Fibroblast of gingiva (primary cell): ENCODE data around the gene PFN3.

ENCODE experiments used
- DNase-seq: peaks from one replicate; pipeline ENCODE4 v3.0.0-alpha.2; 2011; ENCODE audit warnings: low read depth

Gene PFN3

DNA sequence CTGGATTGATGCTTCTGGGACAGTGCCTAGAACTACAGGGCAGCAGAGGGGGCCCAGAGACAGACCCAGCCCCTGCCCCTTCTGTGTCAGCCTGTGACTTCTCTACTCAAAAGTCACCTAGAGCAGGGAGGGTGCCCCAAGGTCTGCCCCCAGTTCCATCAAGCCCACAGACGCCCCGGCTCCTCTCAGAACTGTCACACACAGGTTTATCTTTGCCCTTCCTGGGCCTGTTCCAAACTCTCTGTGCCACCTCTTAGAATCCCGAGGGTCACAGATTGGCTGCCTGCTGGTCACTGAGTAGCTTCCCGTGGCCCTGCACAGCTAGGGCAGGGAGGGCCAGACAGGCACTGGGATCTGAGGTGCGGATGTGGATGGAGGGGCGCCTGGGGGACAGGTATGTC, 41.0 kb downstream of the PFN3 start:
- no peak for DNase-seq

DNA sequence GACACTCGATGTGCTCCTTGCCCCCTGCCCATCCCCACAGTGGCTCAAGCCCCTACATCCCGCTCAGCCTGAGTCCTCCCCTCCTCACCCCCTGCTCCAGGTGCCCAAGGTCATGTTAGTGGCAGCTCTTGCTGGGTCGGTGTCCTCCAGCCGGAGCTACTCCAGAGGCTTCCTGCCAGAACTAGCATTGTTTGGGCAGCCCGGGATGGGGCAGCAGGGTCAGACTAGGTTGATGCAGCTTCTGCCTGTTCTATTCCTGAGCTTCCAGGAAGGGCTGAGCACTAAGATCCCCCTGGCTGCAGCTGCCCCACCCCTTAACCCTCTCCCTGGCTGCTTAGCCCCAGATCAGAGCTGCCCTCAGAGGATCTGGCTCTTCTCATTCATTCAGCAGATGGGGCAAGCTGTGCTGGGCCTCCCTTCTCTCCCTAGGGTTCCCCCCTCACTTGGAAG, 42.1 kb downstream of the PFN3 start:
- DNase-seq = no peak

DNA sequence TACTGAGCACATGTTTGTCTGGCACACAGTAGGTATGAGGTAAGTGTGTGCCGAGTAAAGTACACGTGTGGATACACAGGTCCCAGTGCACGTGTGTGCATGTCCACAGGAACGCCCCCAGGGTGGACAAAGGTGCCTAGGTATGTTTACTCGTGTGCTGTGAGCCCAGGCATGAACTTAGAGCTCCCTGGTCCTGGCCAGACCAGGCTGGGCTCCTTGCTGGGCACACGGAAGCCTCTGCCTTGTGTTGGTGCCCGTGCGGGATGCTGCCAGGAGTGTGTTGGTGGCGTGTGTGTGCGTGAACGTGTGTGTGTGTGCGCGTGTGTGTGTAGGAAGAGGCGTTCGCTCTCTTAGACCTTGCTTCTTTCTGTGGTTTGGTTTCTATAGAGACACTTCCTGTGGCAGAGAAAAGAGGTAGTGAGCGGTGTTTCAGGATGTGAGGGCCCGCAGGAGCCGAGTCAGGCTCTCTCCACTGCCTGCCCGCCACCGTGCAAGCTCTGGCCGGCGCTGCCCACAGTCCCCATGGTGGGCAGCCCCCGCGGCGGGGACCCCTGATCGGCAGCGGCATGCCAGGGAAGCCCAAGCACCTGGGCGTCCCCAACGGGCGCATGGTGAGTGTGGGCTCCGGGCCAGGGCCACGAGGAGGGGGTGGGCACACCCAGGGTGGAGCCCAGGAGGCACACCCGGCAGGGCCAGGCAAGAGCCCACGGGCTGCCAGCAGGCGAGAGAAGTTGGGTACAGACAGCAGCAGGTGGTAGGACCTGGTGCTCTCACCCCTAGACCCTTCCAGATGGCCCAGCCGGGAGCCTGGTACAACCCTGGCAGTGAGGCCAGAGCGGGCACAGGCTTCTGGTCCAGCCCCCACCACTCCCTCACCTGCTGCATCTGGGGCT, 42.8 kb downstream of the PFN3 start, which contains the start of gene RGS14:
TSS of gene RGS14 (plus strand) at position 466 of the 893 bp plus-strand sequence. CDS start at position 567, 101 bp downstream.
- no peak for DNase-seq

DNA sequence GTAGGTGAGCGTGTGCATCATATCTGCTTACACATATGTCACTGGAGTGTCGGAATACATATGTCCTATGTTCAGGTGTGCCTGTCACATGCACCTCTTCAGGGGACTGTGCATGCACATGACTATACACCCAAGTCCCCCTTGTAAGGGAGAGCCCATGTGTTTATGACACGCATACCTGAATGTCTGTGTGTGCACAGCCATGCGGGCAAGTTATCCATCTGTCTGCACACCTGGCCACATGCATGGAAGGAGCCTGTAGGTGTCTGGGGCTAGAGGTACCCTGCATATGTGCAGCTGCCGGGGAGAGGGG, 43.4 kb downstream of the PFN3 start:
- no peak for DNase-seq

DNA sequence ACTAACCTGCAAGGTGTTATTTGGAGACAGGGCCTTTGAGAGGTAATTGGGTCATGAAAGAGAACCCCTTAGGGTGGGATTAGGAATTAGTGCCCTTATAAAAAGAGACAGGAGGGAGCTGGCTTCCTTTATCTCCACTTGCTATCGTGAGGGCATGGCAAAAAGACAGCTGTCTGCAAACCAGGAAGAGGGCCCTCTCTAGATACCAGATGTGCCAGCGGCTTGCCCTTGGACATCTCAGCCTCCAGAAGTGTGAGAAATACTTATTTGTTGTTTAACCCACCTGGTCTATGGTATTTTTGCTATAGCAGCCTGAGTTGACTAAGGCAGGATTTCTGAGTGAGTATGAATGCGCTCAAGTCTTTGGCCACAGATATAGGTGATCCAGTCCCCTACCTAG, 43.7 kb downstream of the PFN3 start:
- DNase-seq = no peak

DNA sequence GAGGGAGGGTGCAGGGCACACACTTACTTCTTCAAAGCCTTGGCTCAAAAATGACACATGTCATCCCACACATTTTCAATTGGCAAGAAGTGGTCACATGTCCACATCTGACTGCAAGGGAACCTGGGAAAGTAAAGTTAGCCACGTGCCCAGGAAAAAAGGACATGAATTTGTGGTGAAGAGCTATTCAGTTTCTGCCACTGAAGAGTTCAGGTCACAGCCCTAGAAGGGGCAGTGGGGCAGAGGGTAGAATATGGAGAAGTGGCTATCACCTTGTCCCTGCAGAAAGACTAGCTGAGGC, 44.6 kb downstream of the PFN3 start:
- DNase-seq = no peak

DNA sequence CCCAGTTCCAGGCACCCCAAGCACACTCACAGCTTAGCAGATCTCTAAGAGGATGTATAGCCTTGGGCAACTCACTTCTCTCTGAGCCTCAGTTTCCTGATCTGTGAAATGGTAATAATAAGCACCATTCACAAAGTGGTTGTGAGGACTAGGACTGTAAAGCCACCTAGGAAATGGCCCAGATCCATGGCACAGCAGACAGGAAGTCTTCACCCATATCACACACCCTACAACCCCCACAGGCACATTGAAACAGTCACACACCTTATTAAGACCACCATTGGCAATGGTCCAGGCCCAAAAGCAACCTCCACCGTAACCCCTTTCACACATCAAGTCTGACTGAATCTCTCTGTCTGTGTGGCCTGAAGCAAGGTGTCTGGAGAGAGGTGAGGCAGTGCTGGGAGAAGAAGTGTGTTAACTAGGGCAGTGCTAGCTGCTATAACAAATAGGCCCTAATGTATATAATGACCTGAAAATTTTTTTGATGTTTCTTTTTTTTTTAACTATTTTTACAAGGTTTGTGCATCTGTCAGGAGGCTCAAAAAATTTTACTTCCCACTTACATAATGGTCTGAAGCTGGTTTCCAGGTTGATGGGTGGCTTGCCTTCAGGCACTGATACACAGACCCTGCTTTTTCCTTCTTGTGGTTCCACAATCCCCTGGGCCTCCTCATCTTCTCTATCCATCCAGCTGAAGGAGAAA, 45.1 kb downstream of the PFN3 start:
- no peak for DNase-seq

DNA sequence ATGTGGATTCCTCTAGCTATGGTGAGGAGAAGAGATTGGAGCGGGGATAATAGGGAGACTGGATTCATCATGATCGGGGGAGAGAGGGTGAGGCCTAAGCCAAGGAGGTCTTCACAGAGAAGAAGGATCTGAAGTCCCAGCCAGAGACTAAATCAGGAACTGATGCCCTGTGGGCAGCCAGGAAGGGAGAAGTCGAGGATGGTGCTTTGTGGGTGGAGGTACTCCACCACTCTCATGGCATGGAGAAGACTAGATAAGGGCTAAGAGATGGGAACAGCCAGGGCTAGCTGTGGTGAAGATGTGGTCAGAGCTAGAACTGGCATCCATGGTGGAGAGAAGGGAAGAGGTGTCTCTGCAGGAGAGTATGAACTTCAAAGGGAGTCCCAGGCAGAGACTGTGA, 45.8 kb downstream of the PFN3 start:
- no peak for DNase-seq

DNA sequence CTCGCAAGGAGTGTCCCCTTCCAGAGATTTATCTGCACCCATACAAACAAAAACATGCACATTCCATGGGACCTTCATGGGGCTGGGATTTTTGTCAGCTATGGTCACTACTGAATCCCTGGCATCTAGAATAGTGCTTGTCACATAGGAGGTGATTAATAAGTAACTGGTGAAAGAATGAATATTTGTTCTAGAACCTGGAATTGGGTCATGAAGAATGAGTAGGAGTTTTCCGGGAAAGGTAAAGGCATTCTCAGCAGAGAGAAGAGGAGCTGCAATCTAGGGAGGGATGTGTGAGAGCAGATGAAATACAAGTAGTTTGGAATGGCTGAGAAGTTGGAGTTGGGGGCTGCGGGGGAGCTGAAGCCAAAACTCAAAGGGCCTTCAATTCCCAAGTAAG, 46.2 kb downstream of the PFN3 start:
- DNase-seq = no peak

DNA sequence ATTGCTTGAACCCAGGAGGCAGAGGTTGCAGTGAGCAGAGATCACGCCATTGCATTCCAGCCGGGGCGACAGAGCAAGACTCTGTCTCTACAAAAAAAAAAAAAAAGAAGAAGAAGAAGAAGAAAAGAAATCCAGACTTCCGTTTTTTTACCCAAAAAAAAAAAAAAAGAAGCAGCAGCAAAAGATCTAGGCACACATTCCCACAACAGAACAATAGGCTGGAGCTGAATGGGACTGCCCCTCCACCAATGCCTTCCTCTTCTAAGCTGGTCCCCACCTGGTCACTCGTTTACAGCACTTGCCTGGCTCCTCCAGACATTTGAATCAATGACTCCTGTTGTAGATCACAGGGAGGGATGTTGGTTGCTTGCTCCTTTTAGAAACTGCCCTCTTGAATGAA, 47.4 kb downstream of the PFN3 start:
- no peak for DNase-seq

DNA sequence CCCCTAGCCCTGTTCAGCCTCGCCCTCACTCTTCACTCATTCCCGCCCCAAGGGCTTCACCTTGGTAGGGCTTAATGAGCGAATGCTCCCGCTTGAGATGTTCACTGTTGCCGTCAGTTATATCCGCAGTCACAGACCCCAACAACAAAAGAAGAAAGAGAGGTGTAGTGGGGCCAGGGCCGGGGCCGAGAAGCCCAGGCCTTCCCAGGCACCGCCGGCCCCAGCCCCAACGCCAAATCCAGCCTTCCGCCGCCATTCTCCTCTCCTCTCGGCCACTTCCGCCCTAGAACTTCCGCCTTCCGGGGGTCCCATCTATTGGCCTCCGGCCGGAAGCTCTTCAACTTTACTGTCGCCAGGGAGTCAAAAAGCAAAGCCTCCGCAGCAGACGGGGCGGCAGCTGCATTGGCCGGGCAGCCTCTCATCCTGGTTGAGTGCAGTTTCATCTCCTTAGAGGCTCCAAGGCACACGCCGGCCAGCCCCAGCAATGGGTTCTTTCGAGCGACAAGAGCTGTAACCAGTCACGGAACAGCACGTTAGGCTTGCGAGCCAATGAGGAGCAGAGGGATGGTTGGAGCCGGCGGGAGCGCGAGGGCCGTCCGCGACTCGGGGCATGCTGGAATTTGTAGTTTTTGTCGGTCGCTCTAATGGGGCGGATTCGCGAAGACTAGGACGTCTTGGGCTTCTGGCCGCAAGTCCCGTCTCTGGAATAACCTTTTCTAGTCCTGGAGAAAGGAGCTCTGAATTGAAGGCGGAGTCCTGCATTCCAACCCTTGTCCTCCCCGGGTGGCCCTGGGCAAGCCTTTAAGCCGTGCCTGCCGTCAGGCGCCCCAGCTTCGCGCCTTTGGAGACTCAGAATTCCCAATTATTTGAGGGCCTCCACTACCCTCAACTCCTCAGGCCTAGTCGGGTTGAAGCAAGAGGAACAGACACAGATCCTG, 48.8 kb downstream of the PFN3 start, which contains the start of gene LMAN2:
TSS of gene LMAN2 (minus strand) at position 277 of the 938 bp plus-strand sequence. CDS start at position 256, 21 bp downstream.
- DNase-seq = peak; percentile 96

DNA sequence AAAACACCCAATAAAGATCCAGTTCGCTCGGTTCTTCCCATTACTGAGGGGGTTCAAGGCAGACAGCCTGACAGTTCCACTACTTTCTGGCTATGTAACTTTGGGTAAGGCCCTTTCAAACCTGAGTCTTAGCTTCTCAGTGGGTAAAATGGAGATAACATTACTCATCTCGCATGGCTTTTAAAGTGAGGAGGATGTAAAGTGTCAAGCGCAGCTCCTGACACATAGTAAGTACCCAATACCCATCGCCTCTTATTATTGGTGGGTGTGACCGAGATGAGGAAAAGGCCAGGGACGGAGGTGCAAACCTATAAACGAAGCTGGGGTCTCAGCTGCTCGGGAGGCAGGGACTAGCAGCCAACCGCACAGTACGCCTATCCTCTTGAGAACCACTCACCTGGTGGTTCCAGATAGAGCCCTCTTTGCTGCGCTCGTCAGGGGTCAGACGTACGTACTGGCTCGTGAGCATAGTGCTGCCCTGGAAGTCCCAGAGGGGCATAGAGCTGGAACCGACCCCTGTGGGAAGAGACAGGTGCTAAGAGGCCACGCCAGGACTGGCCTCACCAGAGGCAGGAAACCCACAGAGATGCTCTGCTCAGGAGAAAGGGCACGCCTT, 49.6 kb downstream of the PFN3 start:
- DNase-seq = no peak
